Lung microvascular endothelial cell (primary cell): Measurements from ENCODE around the gene DPP4. TPM values are rescaled to one million over a fixed set of nuclear protein-coding genes. Genes with fewer than 3 reads are reported as not detected.
"Not testable (repeated sequence)": the region's sequence is repeated elsewhere in the genome, so short reads cannot be mapped to it uniquely, and the experiment has no call there.

Experiments
- DNase-seq, 2 donors: peaks; one replicate each; pipeline versions ENCODE4 v3.0.0 to v3.0.0-alpha.2; 2010; ENCODE audit warnings: low read depth in 2 of 2
- total RNA-seq: library from RNA; depleted of rRNA; stranded (reverse); fragments of >200 nt; gene quantifications from 2 replicates; pipeline ENCODE4 v1.2.1, GENCODE V29; 2014

DPP4 gene
- total RNA-seq, 1 donor from 2014 or later = 79.6 TPM

GRCh38 chr2:162058973-162059668 lies 14.9 kb downstream of the DPP4 start:
- DNase-seq = peak in 1 of 2 donors; percentile 35

DNA sequence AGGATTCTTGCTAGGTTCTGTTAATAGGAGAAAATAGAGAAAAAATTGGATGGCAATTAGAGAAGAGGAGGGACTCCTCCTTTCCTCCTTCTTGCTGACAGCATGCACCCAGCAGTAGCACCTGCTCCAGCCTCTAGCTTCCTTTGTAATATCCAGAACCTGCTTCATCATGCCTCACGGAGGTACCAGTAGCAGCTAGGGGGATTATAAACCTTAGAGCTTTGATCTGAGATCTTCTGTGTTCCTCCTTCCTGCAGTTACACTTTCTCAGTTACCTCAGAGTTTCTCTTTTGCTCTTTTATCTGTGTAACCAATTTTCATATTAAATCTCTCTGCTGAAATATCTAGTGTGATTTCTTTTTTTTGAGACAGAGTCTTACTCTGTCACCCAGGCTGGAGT lies 16.6 kb downstream of the DPP4 start:
- no peak for DNase-seq

DNA sequence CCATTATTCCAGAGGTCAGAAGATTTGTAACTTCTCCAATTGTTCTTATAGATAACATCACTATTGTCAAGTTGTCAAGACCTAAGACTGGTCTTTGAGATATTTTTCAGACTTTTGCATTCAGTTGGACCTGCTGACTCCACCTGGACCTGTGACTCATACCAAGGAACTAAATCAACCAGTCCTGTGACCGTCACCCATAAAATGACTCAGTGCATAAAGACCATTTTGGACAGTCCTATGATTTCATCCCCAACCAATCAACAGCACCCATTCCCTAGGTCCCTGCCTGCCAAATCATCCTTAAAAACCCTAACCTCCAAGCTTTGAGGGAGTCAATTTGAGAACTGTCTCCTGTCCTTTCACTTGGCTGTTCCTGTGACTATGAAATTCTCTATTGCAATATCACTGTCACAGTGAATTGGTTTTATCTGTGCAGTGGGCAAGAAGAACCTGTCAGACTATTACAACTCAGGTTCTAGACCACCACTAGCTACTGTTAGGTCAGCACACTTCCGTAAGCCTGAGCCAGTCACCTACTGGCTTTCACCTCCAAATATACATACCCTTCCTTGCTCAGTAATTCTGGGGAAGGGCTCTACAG lies 17.1 kb downstream of the DPP4 start:
- no peak for DNase-seq

DNA sequence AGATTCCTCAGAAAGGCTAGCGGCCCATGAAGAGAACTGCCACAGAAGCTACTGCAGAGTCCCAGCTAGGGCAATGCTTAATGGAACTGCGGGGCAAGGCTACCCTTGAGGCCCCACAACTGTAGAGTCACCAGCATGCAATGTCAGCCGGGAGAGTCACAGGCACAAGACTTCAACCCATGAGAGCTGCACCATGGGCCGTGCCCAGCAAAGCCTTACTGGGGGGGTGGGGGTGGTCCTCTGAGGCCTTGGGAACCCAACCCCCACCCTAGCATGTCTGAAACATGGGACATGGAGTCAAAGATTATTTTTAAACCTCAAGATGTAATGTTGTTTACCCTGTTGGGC lies 20.2 kb downstream of the DPP4 start:
- no peak for DNase-seq

DNA sequence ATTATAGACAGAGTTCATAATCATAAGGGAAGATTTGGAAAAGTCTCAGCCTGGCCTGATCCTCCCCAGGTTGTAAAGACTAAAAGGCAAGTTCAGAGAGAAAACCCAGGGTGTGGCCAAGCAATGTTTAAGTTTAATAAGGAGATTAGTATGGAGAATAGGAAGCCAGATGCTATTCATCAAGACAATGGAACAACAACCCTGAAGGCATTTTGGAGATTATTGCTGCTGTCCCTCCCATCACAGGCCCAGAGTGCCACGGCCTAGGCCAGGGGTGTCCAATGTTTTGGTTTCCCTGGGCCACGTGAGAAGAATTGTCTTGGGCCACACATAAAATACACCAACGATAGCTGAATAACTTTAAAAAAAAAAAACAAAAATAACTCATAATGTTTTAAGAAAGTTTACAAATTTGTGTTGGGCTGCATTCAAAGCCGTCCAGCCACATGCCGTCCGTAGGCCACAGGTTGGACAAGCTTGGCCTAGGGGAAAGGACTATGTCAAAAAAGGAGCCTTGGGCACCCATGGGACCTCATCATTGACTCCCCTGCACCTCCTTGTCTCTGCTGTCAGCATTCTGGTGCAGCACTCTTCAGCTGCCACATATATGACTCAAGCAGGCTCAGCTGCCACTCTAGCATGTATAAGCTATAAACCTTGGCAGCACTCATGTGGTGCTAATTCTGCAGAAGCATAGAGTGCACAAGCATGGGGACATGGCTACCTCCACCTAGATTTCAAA lies 20.8 kb downstream of the DPP4 start:
- DNase-seq = no peak

DNA sequence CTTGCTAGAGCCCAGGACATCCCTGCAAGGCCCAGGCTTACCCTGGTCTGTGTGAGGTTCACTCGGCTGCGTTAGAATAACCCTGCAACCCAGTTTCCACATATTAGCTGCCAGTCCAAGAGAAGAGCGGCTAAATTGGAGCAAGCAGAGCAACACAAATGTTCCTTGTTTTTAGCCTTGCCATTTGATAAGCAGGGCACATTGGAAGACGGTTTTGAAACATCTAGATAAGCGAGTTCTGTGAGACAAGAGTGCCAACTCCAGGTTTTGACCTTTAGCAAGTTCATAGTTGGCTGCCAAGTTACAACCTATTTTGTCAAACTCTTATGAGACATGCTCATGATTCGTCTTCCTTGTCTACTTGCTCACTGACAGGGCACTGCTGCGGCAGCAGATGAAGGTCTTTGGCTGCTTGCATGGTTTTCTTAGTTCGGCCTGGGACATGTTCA lies 23.5 kb downstream of the DPP4 start:
- no peak for DNase-seq

DNA sequence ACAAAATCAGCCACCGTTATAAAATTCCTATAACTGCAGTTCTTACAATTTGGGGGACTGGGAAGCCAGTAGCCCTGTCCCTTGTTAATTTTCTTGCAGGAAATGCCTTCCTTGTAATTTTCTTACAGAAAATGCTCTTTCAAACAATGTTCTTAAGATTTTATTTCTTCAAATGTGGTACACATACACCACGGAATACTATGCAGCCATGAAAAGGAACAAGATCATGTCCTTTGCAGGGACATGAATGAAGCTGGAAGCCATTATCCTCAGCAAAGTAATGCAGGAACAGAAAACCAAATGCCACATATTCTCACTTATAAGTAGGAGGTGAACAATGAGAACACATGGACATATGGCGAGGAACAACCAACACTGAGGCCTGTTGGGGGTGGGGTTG lies 24.9 kb downstream of the DPP4 start:
- DNase-seq = not testable (repeated sequence)

DNA sequence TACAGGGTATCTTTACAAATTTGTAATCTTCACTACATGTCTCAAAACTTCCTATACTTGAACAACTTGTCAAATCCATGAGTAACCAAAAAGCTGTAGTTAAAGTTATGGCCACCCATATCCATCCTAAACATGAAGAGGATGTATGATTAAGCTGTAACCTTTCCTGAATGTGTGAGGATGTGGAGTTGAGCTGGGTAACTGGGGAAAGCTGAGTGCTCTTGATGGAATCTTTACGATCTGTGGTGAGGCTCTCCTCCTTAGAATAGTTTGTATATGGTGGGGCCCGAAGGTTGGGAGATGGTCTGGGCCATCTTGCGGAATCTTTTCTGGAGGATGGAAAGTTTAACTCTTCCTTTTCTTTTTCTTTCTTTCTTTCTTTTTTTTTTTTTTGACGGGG lies 29.4 kb downstream of the DPP4 start:
- DNase-seq = peak in 1 of 2 donors; percentile 33

DNA sequence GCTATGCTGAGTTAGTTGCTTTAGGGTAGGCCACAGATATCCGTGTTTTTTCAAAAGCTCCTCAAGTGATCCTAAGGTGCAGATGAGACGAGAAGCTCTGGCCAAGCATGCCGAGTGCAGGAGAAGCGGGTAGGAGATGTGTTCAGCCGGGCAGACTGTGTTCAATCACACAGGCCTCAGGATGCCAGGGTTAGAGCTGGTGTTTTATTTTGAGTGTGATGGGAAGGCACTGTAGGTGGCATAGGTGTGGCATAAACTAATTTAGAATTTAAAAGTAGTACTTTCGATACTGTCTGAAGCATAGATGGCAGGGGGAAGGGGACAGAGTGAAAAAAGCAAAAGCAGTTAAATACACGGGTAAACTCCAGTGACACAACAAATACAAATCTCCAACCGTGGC lies 30.9 kb downstream of the DPP4 start:
- DNase-seq = no peak

GRCh38 chr2:162041485-162041884 lies 32.5 kb downstream of the DPP4 start:
- no peak for DNase-seq

GRCh38 chr2:162038725-162039124 lies 35.3 kb downstream of the DPP4 start:
- peak in 1 of 2 donors; percentile 73 for DNase-seq

DNA sequence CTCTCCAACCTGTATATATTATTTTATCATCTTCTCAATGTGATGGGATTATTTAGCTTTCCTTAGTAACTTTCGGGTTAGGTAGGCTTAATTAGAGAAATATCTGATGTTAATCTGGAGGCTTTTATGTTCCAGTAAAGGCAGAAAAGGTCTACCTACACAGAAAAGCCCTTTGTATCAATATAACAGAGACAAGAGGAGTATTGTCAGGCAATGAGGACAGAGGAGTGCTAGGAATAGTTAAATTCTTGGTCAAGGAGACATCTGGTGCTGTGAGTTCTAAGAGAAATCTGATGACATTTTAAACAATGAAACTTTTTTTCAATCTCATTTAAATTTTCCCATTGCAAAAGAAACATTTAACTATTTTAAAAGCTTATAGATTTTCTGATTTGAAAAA lies 36.1 kb downstream of the DPP4 start:
- DNase-seq = no peak

GRCh38 chr2:162037028-162037795 lies 36.8 kb downstream of the DPP4 start:
- DNase-seq = no peak

- no peak for DNase-seq
These were observed 38.0 kb downstream of the DPP4 start for GRCh38 chr2:162035981-162036380.

DNA sequence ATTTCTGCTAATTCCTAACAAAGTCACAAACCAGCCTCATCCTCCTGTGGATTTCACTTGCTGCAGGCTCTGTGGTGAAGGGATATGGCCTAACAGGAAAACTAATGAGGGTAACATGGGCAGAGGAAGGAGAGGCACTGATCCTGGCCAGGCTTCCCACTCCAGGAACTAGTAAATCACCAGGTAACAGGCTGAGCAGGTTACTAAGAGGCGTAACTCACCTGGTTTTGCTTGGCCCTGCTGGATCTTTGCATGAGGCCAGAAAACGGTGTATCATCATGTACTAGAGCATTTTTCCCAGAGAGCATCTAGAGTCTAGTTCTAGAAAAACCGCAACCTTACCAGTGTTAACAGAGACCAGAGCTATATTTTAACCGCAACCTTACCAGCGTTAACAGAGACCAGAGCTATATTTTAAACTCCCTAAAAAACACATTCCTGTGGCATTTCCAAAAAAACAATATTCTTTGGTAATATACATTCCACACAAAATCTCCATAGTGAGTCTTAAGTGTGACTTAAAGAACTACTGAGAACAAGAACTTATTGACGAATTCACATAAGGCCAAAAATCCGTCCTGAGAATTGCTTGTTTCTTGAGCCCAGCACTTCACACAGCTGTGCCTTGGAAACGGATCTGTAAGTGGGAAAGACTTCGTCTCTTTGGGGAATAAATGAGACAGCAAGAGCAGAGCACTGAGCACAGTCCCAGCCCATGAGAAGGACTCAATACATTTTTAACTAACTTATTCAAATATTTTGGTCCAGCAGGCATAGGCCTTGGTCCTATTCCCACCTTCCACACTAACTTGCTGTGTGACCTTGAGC lies 43.4 kb downstream of the DPP4 start:
- no peak for DNase-seq

- DNase-seq = peak; percentile 54 to 57
These were observed 44.6 kb downstream of the DPP4 start for GRCh38 chr2:162029287-162029901.

- DNase-seq = no peak
These were observed 45.5 kb downstream of the DPP4 start for GRCh38 chr2:162028511-162028910.

DNA sequence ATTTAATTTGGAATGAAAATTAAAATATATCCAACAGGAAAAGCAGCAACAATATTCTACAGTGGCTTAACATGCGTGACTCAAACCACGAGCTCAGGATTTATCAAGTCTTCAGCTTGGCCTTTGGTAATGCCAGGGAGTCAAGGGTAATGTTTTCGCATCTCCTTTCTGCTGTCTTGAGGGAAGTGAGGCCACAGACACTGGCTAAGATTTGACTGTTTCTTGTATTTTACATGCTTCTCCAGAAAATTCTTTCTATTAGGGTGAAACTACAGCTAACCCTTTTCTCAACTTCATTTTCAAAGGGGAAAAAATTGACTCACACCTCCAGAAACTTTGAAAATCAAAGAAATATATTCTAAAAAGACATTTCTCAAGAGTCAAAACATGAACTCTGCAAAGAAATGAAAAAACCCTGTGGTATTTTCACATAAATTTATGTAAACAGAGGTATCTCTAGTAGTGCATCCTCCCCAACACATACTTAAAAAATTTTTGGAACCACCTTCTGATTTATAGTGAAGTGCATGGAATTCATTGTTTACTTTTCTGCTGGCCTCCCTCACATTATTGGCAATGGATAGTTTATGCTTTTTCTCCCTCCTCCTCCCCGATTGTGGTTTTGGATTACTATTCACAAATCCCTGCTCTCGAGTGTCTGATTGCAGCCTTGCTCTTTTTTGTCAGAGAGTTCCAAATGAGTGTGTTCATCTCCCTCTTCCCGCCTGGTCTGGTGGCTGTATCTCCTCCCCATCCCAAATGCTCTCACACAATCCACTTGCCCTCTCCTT lies 48.7 kb downstream of the DPP4 start:
- no peak for DNase-seq

- peak in 1 of 2 donors; percentile 34 for DNase-seq
These were observed 51.6 kb downstream of the DPP4 start for GRCh38 chr2:162022290-162022945.
